Measurements from ENCODE around the gene KCTD5. TPM values are rescaled to one million over a fixed set of nuclear protein-coding genes. Genes with fewer than 3 reads are reported as not detected.

The KCTD5 gene
- total and polyA plus RNA-seq, 9 of the 15 experiments (the other 6 are each of a cell fraction or from before 2014, with no cell fraction given) = 0.73 to 58.3 (median 32.3) TPM

- no peak for TF ChIP-seq ZNF57 (CRISPR knock-in tag; IDR thresholded peaks at IDR 0.05)
- TF ChIP-seq ZZZ3 (IDR thresholded peaks at IDR 0.05) = peak; percentile 70; the same call in 1 of the 2 replicates
- no peak for TF ChIP-seq FOXA3 (CRISPR knock-in tag; conservative IDR thresholded peaks at IDR 0.05 in 1 of 2, IDR thresholded peaks at IDR 0.05 in 1 of 2)
- TF ChIP-seq POLR3A (IDR thresholded peaks at IDR 0.05; ENCODE audit: borderline replicate concordance, extremely low read depth, insufficient read depth, insufficient read length) = no peak
- no peak for TF ChIP-seq BCOR (IDR thresholded peaks at IDR 0.05)
- TF ChIP-seq SREBF1 (IDR thresholded peaks at IDR 0.05; ENCODE audit: borderline replicate concordance, low read depth, low read length) = no peak; the same call in 1 of the 2 replicates
- peak; percentile 89 for TF ChIP-seq ZNF12 (CRISPR knock-in tag; IDR thresholded peaks at IDR 0.05)
- no peak for TF ChIP-seq NFXL1 (CRISPR knock-in tag; IDR thresholded peaks at IDR 0.05)
- no peak for TF ChIP-seq ZNF134 (CRISPR knock-in tag; conservative IDR thresholded peaks at IDR 0.05)
- TF ChIP-seq HES1 (IDR thresholded peaks at IDR 0.05; ENCODE audit: low read depth) = no peak
- no peak for TF ChIP-seq SAP30 (IDR thresholded peaks at IDR 0.05; ENCODE audit: borderline replicate concordance, insufficient read depth, low read depth, low read length, poor library complexity, severe bottlenecking)
- no peak for TF ChIP-seq ADNP (tag; IDR thresholded peaks at IDR 0.05)
- no peak for TF ChIP-seq KDM1A (IDR thresholded peaks at IDR 0.05)
- TF ChIP-seq TAF1 (IDR thresholded peaks at IDR 0.05; ENCODE audit: control insufficient read depth, extremely low read depth, insufficient read depth, low read length, severe bottlenecking) = peak; percentile 97
- no peak for TF ChIP-seq ZNF217 (CRISPR knock-in tag; IDR thresholded peaks at IDR 0.05)
- TF ChIP-seq ZBTB26 (CRISPR knock-in tag; IDR thresholded peaks at IDR 0.05) = no peak
- TF ChIP-seq LARP7 (IDR thresholded peaks at IDR 0.05) = no peak
- peak; percentile 97 for TF ChIP-seq E2F8 (IDR thresholded peaks at IDR 0.05; ENCODE audit: low read depth, partially characterized antibody)
- no peak for TF ChIP-seq MTA1 (IDR thresholded peaks at IDR 0.05; ENCODE audit: borderline replicate concordance)
- no peak for TF ChIP-seq ARID3A (IDR thresholded peaks at IDR 0.05; ENCODE audit: borderline replicate concordance, low read depth, low read length)
Observed at GRCh38 chr16:2682209-2683021, at the start of gene KCTD5 (continued).
